Suprapubic skin (tissue), 4 donors: ENCODE results near the gene MAST4. TPM values are rescaled to one million over a fixed set of nuclear protein-coding genes. Genes with fewer than 3 reads are reported as not detected.

Experiments used
- DNase-seq, 2 donors: peaks; one replicate each; pipeline ENCODE4 v3.0.0-alpha.2; 2019; ENCODE audit warnings: low spot score in 2 of 2
- H3K27ac ChIP-seq: fragments of 200-600 bp; sonication (generic); one replicate; pipeline ENCODE4 v1.5.1; 2019
- H3K27me3 ChIP-seq: fragments of 200-600 bp; sonication (generic); one replicate; pipeline ENCODE4 v1.5.1; 2019
- H3K36me3 ChIP-seq: fragments of 200-600 bp; sonication (generic); one replicate; pipeline ENCODE4 v1.5.1; 2019
- H3K4me1 ChIP-seq: fragments of 200-600 bp; sonication (generic); one replicate; pipeline ENCODE4 v1.5.1; 2019
- H3K4me3 ChIP-seq: fragments of 200-600 bp; sonication (generic); one replicate; pipeline ENCODE4 v1.5.1; 2019; ENCODE audit warnings: mild to moderate bottlenecking
- H3K9me3 ChIP-seq: fragments of 200-600 bp; sonication (generic); one replicate; pipeline ENCODE4 v1.5.1; 2019
- CTCF ChIP-seq, 2 donors: fragments of 200-600 bp in 1 of 2; fragments of 450-650 bp in 1 of 2; sonication (generic) in 1 of 2; IDR thresholded peaks; one replicate each; pipeline ENCODE4 v1.5.1; 2016 to 2019; ENCODE audit warnings: antibody characterized with exemption in 2 of 2, mild to moderate bottlenecking in 1 of 2, moderate library complexity in 1 of 2
- EP300 ChIP-seq: sonication (generic); formaldehyde crosslinking; IDR thresholded peaks from one replicate; pipeline ENCODE4 v1.6.1; 2017; ENCODE audit warnings: antibody characterized with exemption
- POLR2A ChIP-seq, 2 donors: fragments of 450-650 bp; IDR thresholded peaks; one replicate each; pipeline ENCODE4 v1.6.1; 2017; ENCODE audit warnings: antibody characterized with exemption in 2 of 2, mild to moderate bottlenecking in 2 of 2, moderate library complexity in 2 of 2
- POLR2AphosphoS5 ChIP-seq, 3 donors: sonication (generic); formaldehyde crosslinking; IDR thresholded peaks; one replicate each; pipeline ENCODE4 v1.6.1; 2017; ENCODE audit warnings: antibody characterized with exemption in 3 of 3
- WGBS: methylation state at CpG from one replicate; pipeline ENCODE4 v1.1.5; 2018; 5-methylcytosine and 5-hydroxymethylcytosine counted together
- total RNA-seq, 4 donors: library from RNA; depleted of rRNA; stranded (reverse); fragments of >200 nt; gene quantifications; one replicate each; pipeline ENCODE4 v1.1.0, GENCODE V29; 2016

MAST4 gene
- total RNA-seq, 4 donors from 2014 or later = 79.2 to 144 (median 98.1) TPM

- H3K4me1 ChIP-seq = peaks cover 7% of the 10 kb centered on the region
- WGBS = 80% methylated on average over 4 of the region's 4 CpGs
Measured at GRCh38 chr5:66896171-66896570, 300.0 kb downstream of the MAST4 start.

GRCh38 chr5:66897356-66897755 is 301.2 kb downstream of the MAST4 start:
- Histone ChIP-seq H3K27ac (no peak overlapping the region), H3K27me3 (peaks cover 3% of the 10 kb centered on the region), H3K9me3 (no peaks in the 10 kb centered on the region), H3K4me3 (no peak overlapping the region), H3K36me3 (no peaks in the 10 kb centered on the region), H3K4me1 (no peaks in the 10 kb centered on the region)
- no peak for TF ChIP-seq CTCF (IDR thresholded peaks at IDR 0.05)
- TF ChIP-seq POLR2AphosphoS5 (IDR thresholded peaks at IDR 0.05) = no peak
- TF ChIP-seq POLR2A (IDR thresholded peaks at IDR 0.05) = no peak
- no peak for TF ChIP-seq EP300
- WGBS = 86% methylated on average over 9 of the region's 9 CpGs
- DNase-seq = no peak

More at GRCh38 chr5:66896171-66896570, 300.0 kb downstream of the MAST4 start:
- no peak for DNase-seq
- no peak overlapping the region for H3K27ac ChIP-seq
- TF ChIP-seq POLR2A (IDR thresholded peaks at IDR 0.05) (no peak), POLR2AphosphoS5 (IDR thresholded peaks at IDR 0.05) (no peak), CTCF (IDR thresholded peaks at IDR 0.05) (no peak), EP300 (no peak)
- no peak overlapping the region for H3K4me3 ChIP-seq
- H3K36me3 ChIP-seq = no peaks in the 10 kb centered on the region
- H3K27me3 ChIP-seq = peaks cover 3% of the 10 kb centered on the region
- no peaks in the 10 kb centered on the region for H3K9me3 ChIP-seq

- 71% methylated on average over 2 of the region's 2 CpGs for WGBS
- H3K27ac ChIP-seq = no peak overlapping the region
Measured at GRCh38 chr5:66898241-66898995, 302.2 kb downstream of the MAST4 start.

GRCh38 chr5:66903218-66903617 is 307.0 kb downstream of the MAST4 start:
- Histone ChIP-seq H3K36me3 (no peaks in the 10 kb centered on the region), H3K4me3 (no peak overlapping the region), H3K27ac (no peak overlapping the region), H3K4me1 (no peaks in the 10 kb centered on the region), H3K9me3 (no peaks in the 10 kb centered on the region), H3K27me3 (no peaks in the 10 kb centered on the region)
- WGBS = 96% methylated on average over 1 of the region's 1 CpG
- no peak for DNase-seq
- no peak for TF ChIP-seq POLR2A (IDR thresholded peaks at IDR 0.05)
- no peak for TF ChIP-seq EP300
- TF ChIP-seq CTCF (IDR thresholded peaks at IDR 0.05) = no peak
- TF ChIP-seq POLR2AphosphoS5 (IDR thresholded peaks at IDR 0.05) = no peak

More at GRCh38 chr5:66898241-66898995, 302.2 kb downstream of the MAST4 start:
- Histone ChIP-seq H3K9me3 (no peaks in the 10 kb centered on the region), H3K36me3 (no peaks in the 10 kb centered on the region), H3K4me3 (no peak overlapping the region), H3K4me1 (no peaks in the 10 kb centered on the region), H3K27me3 (peaks cover 3% of the 10 kb centered on the region)
- DNase-seq = no peak
- TF ChIP-seq CTCF (IDR thresholded peaks at IDR 0.05) = no peak
- TF ChIP-seq EP300 = no peak
- no peak for TF ChIP-seq POLR2A (IDR thresholded peaks at IDR 0.05)
- no peak for TF ChIP-seq POLR2AphosphoS5 (IDR thresholded peaks at IDR 0.05)

- 92% methylated on average over 3 of the region's 3 CpGs for WGBS
- no peak for DNase-seq
- no peak overlapping the region for H3K27ac ChIP-seq
- H3K4me3 ChIP-seq = no peak overlapping the region
- TF ChIP-seq POLR2AphosphoS5 (IDR thresholded peaks at IDR 0.05) = no peak
- no peak for TF ChIP-seq EP300
- TF ChIP-seq CTCF (IDR thresholded peaks at IDR 0.05) = no peak
- no peak for TF ChIP-seq POLR2A (IDR thresholded peaks at IDR 0.05)
- H3K36me3 ChIP-seq = no peaks in the 10 kb centered on the region
- no peaks in the 10 kb centered on the region for H3K9me3 ChIP-seq
- H3K4me1 ChIP-seq = no peaks in the 10 kb centered on the region
- H3K27me3 ChIP-seq = no peaks in the 10 kb centered on the region
Measured at GRCh38 chr5:66903709-66904108, 307.5 kb downstream of the MAST4 start.
